ENCODE results near the gene CACUL1. TPM values are rescaled to one million over a fixed set of nuclear protein-coding genes. Genes with fewer than 3 reads are reported as not detected.

The CACUL1 gene
- total and polyA plus RNA-seq, 2 experiments from 2014 or later = 37.5 to 48.3 TPM

- H3K36me3 ChIP-seq (replicated peaks; ENCODE audit: insufficient read depth, low read depth) = no peaks in the 10 kb centered on the region
- no peaks in the 10 kb centered on the region for H4K20me1 ChIP-seq (ENCODE audit: insufficient read depth, poor library complexity, severe bottlenecking)
- H3K4me3 ChIP-seq = no peak overlapping the region
- H3K79me2 ChIP-seq = no peaks in the 10 kb centered on the region
- TF ChIP-seq EZH2phosphoT487 (IDR thresholded peaks at IDR 0.05; ENCODE audit: low read depth, severe bottlenecking, unreplicated experiment) (no peak), CTCF (IDR thresholded peaks at IDR 0.05; ENCODE audit: poor library complexity) (no peak), EZH2 (IDR thresholded peaks at IDR 0.05; ENCODE audit: borderline replicate concordance) (no peak)
- H3K4me1 ChIP-seq (ENCODE audit: insufficient read depth) = no peaks in the 10 kb centered on the region
- WGBS (ENCODE audit: low lambda C conversion rate, missing lambda C conversion rate) = 91% methylated on average over 4 of the region's 4 CpGs
- H3K9me3 ChIP-seq (ENCODE audit: low read depth) = no peaks in the 10 kb centered on the region
- H3K4me2 ChIP-seq = no peak overlapping the region
- no peak for DNase-seq (ENCODE audit: low spot score)
- H3K27me3 ChIP-seq = no peaks in the 10 kb centered on the region
- no peak overlapping the region for H3K27ac ChIP-seq
- no peak overlapping the region for H2AFZ ChIP-seq
- no peaks in the 10 kb centered on the region for H3K9me2 ChIP-seq (replicated peaks; ENCODE audit: insufficient read depth)
Observed at GRCh38 chr10:118667732-118668131, 87.0 kb downstream of the CACUL1 start.

GRCh38 chr10:118666350-118666749, 88.4 kb downstream of the CACUL1 start:
- no peak for TF ChIP-seq CTCF (IDR thresholded peaks at IDR 0.05; ENCODE audit: poor library complexity)
- TF ChIP-seq EZH2phosphoT487 (IDR thresholded peaks at IDR 0.05; ENCODE audit: low read depth, severe bottlenecking, unreplicated experiment) = no peak
- TF ChIP-seq EZH2 (IDR thresholded peaks at IDR 0.05; ENCODE audit: borderline replicate concordance) = no peak
- 100% methylated on average over 4 of the region's 4 CpGs for WGBS (ENCODE audit: low lambda C conversion rate, missing lambda C conversion rate)
- DNase-seq (ENCODE audit: low spot score) = no peak
- Histone ChIP-seq H3K79me2 (no peaks in the 10 kb centered on the region), H2AFZ (no peak overlapping the region), H3K4me1 (ENCODE audit: insufficient read depth) (no peaks in the 10 kb centered on the region), H3K27ac (no peak overlapping the region), H3K4me2 (no peak overlapping the region), H3K9me3 (ENCODE audit: low read depth) (no peaks in the 10 kb centered on the region), H3K27me3 (no peaks in the 10 kb centered on the region), H3K36me3 (replicated peaks; ENCODE audit: insufficient read depth, low read depth) (no peaks in the 10 kb centered on the region), H3K4me3 (no peak overlapping the region), H4K20me1 (ENCODE audit: insufficient read depth, poor library complexity, severe bottlenecking) (no peaks in the 10 kb centered on the region), H3K9me2 (replicated peaks; ENCODE audit: insufficient read depth) (no peaks in the 10 kb centered on the region)

GRCh38 chr10:118664321-118664720, 90.4 kb downstream of the CACUL1 start:
- no peaks in the 10 kb centered on the region for H4K20me1 ChIP-seq (ENCODE audit: insufficient read depth, poor library complexity, severe bottlenecking)
- TF ChIP-seq EZH2phosphoT487 (IDR thresholded peaks at IDR 0.05; ENCODE audit: low read depth, severe bottlenecking, unreplicated experiment) (no peak), CTCF (IDR thresholded peaks at IDR 0.05; ENCODE audit: poor library complexity) (no peak), EZH2 (IDR thresholded peaks at IDR 0.05; ENCODE audit: borderline replicate concordance) (no peak)
- no peaks in the 10 kb centered on the region for H3K27me3 ChIP-seq
- DNase-seq (ENCODE audit: low spot score) = no peak
- no peaks in the 10 kb centered on the region for H3K9me2 ChIP-seq (replicated peaks; ENCODE audit: insufficient read depth)
- no peak overlapping the region for H3K4me3 ChIP-seq
- no peak overlapping the region for H3K27ac ChIP-seq
- no peak overlapping the region for H3K4me2 ChIP-seq
- H3K4me1 ChIP-seq (ENCODE audit: insufficient read depth) = no peaks in the 10 kb centered on the region
- H2AFZ ChIP-seq = no peak overlapping the region
- H3K36me3 ChIP-seq (replicated peaks; ENCODE audit: insufficient read depth, low read depth) = no peaks in the 10 kb centered on the region
- H3K9me3 ChIP-seq (ENCODE audit: low read depth) = no peaks in the 10 kb centered on the region
- WGBS (ENCODE audit: low lambda C conversion rate, missing lambda C conversion rate) = 83% methylated on average over 6 of the region's 6 CpGs
- no peaks in the 10 kb centered on the region for H3K79me2 ChIP-seq

GRCh38 chr10:118663176-118663575, 91.6 kb downstream of the CACUL1 start:
- Histone ChIP-seq H4K20me1 (ENCODE audit: insufficient read depth, poor library complexity, severe bottlenecking) (no peaks in the 10 kb centered on the region), H3K79me2 (no peaks in the 10 kb centered on the region), H3K27ac (no peak overlapping the region), H3K9me2 (replicated peaks; ENCODE audit: insufficient read depth) (no peaks in the 10 kb centered on the region), H3K36me3 (replicated peaks; ENCODE audit: insufficient read depth, low read depth) (no peaks in the 10 kb centered on the region), H3K4me3 (no peak overlapping the region), H3K4me1 (ENCODE audit: insufficient read depth) (no peaks in the 10 kb centered on the region), H3K27me3 (no peaks in the 10 kb centered on the region), H3K9me3 (ENCODE audit: low read depth) (no peaks in the 10 kb centered on the region), H3K4me2 (no peak overlapping the region), H2AFZ (no peak overlapping the region)
- WGBS (ENCODE audit: low lambda C conversion rate, missing lambda C conversion rate) = 94% methylated on average over 3 of the region's 3 CpGs
- TF ChIP-seq CTCF (IDR thresholded peaks at IDR 0.05; ENCODE audit: poor library complexity) = no peak
- TF ChIP-seq EZH2phosphoT487 (IDR thresholded peaks at IDR 0.05; ENCODE audit: low read depth, severe bottlenecking, unreplicated experiment) = no peak
- TF ChIP-seq EZH2 (IDR thresholded peaks at IDR 0.05; ENCODE audit: borderline replicate concordance) = no peak
- no peak for DNase-seq (ENCODE audit: low spot score)

All from hepatocyte (in vitro differentiated cells).